Gastrocnemius medialis (tissue), 4 donors: ENCODE results near the gene TSHZ1.

ENCODE experiments used
- POLR2A ChIP-seq, 2 donors: fragments of 450-650 bp; IDR thresholded peaks; one replicate each; pipeline ENCODE4 v1.6.1; 2017; ENCODE audit warnings: antibody characterized with exemption in 2 of 2, mild to moderate bottlenecking in 2 of 2, moderate library complexity in 2 of 2
- TF ChIP-seq, protein P1 (sequence below), 5 experiments: fragments of 450-650 bp in 3 of 5; fragments of 200-600 bp in 2 of 5; sonication (generic) in 2 of 5; IDR thresholded peaks in 4 of 5; conservative IDR thresholded peaks in 1 of 5; 1 replicate in 4 of 5; 2 replicates in 1 of 5; pipeline ENCODE4 v1.5.1; 2016 to 2019; ENCODE audit warnings: antibody characterized with exemption in 5 of 5, mild to moderate bottlenecking in 3 of 5, moderate library complexity in 3 of 5

DNA sequence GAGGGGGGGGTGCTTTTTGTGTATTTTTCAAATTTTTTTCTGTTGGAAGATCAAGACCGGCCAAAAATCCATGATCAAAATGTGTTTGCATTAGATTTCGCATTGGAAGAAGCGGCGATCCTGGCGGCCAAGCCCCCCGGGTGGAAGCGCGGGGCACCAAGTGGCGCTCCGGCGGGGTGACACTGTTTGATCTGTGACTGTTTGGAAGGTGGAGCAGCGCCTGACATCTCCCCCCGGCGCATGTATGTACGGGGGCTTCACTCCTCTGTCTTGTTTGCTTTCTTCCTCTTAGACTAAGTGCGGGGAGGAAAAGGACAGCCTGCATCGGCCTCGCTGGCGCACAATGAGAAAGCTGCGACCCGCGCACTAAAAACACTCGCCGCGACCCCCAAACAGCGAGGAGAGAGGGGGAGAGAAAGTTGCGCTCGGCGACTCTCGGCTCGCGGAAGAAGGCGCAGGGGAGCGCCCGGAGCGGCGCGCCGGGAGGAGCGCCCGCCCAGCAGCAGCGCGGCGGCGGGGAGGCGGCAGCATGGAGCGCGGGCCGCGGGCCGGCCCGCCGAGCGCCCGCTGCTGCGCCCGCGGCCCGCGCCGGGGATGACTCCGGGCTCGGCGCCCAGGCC is 515 bp downstream of the TSHZ1 start:
- TF ChIP-seq, protein P1, sequence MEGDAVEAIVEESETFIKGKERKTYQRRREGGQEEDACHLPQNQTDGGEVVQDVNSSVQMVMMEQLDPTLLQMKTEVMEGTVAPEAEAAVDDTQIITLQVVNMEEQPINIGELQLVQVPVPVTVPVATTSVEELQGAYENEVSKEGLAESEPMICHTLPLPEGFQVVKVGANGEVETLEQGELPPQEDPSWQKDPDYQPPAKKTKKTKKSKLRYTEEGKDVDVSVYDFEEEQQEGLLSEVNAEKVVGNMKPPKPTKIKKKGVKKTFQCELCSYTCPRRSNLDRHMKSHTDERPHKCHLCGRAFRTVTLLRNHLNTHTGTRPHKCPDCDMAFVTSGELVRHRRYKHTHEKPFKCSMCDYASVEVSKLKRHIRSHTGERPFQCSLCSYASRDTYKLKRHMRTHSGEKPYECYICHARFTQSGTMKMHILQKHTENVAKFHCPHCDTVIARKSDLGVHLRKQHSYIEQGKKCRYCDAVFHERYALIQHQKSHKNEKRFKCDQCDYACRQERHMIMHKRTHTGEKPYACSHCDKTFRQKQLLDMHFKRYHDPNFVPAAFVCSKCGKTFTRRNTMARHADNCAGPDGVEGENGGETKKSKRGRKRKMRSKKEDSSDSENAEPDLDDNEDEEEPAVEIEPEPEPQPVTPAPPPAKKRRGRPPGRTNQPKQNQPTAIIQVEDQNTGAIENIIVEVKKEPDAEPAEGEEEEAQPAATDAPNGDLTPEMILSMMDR (IDR thresholded peaks at IDR 0.05 in 4 of 5, conservative IDR thresholded peaks at IDR 0.05 in 1 of 5), result no peak
- peak in 1 of 2 donors; percentile 8 for TF ChIP-seq POLR2A (IDR thresholded peaks at IDR 0.05)
